C4-2B (cell line): Measurements from ENCODE around the gene LCE3A.

Experiments used
- ZFX ChIP-seq: fragments of 450-650 bp; IDR thresholded peaks from 2 replicates; pipeline ENCODE4 v1.6.1; 2017
- TF ChIP-seq, protein P1 (sequence below): fragments of 450-650 bp; conservative IDR thresholded peaks from 2 replicates; pipeline ENCODE4 v1.5.1; 2017; ENCODE audit warnings: mild to moderate bottlenecking

DNA sequence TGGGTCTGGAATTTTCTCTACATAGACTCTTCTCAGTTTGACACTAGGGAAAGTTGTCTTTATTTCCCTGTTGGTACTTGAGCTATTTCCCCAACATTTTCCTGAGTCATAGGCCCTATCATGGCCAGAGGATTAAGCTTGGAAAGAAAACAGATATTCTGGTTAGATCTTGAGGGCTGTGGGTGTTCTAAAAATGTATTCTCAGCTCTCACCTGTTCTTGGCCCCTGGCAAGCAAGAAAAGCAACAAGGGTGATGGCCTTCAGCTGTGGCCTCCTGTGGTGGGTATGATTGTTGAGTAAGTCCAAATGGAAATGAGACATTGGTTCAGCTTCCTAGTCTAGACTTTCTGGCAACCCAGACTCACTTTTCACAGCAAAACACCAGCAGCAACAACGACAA lies 17.4 kb upstream of the LCE3A start:
- TF ChIP-seq, protein P1, sequence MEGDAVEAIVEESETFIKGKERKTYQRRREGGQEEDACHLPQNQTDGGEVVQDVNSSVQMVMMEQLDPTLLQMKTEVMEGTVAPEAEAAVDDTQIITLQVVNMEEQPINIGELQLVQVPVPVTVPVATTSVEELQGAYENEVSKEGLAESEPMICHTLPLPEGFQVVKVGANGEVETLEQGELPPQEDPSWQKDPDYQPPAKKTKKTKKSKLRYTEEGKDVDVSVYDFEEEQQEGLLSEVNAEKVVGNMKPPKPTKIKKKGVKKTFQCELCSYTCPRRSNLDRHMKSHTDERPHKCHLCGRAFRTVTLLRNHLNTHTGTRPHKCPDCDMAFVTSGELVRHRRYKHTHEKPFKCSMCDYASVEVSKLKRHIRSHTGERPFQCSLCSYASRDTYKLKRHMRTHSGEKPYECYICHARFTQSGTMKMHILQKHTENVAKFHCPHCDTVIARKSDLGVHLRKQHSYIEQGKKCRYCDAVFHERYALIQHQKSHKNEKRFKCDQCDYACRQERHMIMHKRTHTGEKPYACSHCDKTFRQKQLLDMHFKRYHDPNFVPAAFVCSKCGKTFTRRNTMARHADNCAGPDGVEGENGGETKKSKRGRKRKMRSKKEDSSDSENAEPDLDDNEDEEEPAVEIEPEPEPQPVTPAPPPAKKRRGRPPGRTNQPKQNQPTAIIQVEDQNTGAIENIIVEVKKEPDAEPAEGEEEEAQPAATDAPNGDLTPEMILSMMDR = no peak
- TF ChIP-seq ZFX = no peak
